Hepatocyte (in vitro differentiated cells): ENCODE data around the gene EHBP1. TPM values are rescaled to one million over a fixed set of nuclear protein-coding genes. Genes with fewer than 3 reads are reported as not detected.

ENCODE experiments used
- polyA plus RNA-seq: library from polyadenylated mRNA; unstranded; fragments of >200 nt; fragmentation: Nextera tagmentation; extraction: Ambion mirVana; gene quantifications from 2 replicates; pipeline ENCODE4 v1.2.1, GENCODE V29; 2016
- small RNA-seq: library from RNA; depleted of rRNA; stranded (forward); fragments of <200 nt; gene quantifications from one replicate; pipeline ENCODE3, GENCODE V24; 2014
- total RNA-seq: library from RNA; depleted of rRNA; stranded (reverse); fragments of >200 nt; gene quantifications from 2 replicates; pipeline ENCODE4 v1.2.3, GENCODE V29; 2014

EHBP1 gene
- total and polyA plus RNA-seq, 2 experiments from 2014 or later: 11.4 to 34.6 TPM

Small RNAs within 50 kb of the gene (small RNA-seq; reads per million reads assigned to genes)
- not detected for gene RF00019

Other genes with a start within 250 kb of the EHBP1 start
- gene TMEM17, start 199.5 kb upstream of the EHBP1 start, total RNA-seq: 3.6 and 4.3 TPM in 2 replicates
- gene TMEM17, start 199.5 kb upstream of the EHBP1 start, polyA plus RNA-seq: 3.6 and 5.2 TPM in 2 replicates